ENCODE measurements around the gene RRAD. TPM values are rescaled to one million over a fixed set of nuclear protein-coding genes. Genes with fewer than 3 reads are reported as not detected.

The RRAD gene
- total RNA-seq, 1 donor from 2014 or later, result 11.1 TPM

- intact Hi-C loops (cut with DNase I), result no loop called here
- TF ChIP-seq, protein P1, sequence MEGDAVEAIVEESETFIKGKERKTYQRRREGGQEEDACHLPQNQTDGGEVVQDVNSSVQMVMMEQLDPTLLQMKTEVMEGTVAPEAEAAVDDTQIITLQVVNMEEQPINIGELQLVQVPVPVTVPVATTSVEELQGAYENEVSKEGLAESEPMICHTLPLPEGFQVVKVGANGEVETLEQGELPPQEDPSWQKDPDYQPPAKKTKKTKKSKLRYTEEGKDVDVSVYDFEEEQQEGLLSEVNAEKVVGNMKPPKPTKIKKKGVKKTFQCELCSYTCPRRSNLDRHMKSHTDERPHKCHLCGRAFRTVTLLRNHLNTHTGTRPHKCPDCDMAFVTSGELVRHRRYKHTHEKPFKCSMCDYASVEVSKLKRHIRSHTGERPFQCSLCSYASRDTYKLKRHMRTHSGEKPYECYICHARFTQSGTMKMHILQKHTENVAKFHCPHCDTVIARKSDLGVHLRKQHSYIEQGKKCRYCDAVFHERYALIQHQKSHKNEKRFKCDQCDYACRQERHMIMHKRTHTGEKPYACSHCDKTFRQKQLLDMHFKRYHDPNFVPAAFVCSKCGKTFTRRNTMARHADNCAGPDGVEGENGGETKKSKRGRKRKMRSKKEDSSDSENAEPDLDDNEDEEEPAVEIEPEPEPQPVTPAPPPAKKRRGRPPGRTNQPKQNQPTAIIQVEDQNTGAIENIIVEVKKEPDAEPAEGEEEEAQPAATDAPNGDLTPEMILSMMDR (IDR thresholded peaks at IDR 0.05), result peak; percentile 31
- Histone ChIP-seq H3K9me3 (no peaks in the 10 kb centered on the region), H3K36me3 (peaks cover 13% of the 10 kb centered on the region), H3K4me3 (no peak overlapping the region), H3K4me1 (peaks cover 46% of the 10 kb centered on the region), H3K27me3 (peaks cover 5% of the 10 kb centered on the region), H3K27ac (peak overlapping the region; percentile 11)
- DNase-seq, result no peak
- no peak for ATAC-seq
Measured at GRCh38 chr16:66928702-66929388, 3.5 kb upstream of the RRAD start.

- Histone ChIP-seq H3K4me1 (peaks cover 41% of the 10 kb centered on the region), H3K9me3 (no peaks in the 10 kb centered on the region), H3K4me3 (no peak overlapping the region), H3K27ac (peak overlapping the region; percentile 79), H3K36me3 (peaks cover 13% of the 10 kb centered on the region), H3K27me3 (peaks cover 5% of the 10 kb centered on the region)
- ATAC-seq (no peak), DNase-seq (no peak)
- intact Hi-C loops (cut with DNase I), result no loop called here
- TF ChIP-seq, protein P1 (IDR thresholded peaks at IDR 0.05), result no peak
Measured at GRCh38 chr16:66927918-66928649, 2.7 kb upstream of the RRAD start.

- H3K4me3 ChIP-seq, result no peak overlapping the region
- peak; percentile 73 for ATAC-seq
- H3K9me3 ChIP-seq, result no peaks in the 10 kb centered on the region
- peaks cover 5% of the 10 kb centered on the region for H3K27me3 ChIP-seq
- intact Hi-C loops (cut with DNase I), result no loop called here
- H3K36me3 ChIP-seq, result peaks cover 8% of the 10 kb centered on the region
- DNase-seq, result peak; percentile 82
- peak overlapping the region; percentile 79 for H3K27ac ChIP-seq
- peaks cover 35% of the 10 kb centered on the region for H3K4me1 ChIP-seq
- TF ChIP-seq, protein P1 (IDR thresholded peaks at IDR 0.05), result no peak
Measured at GRCh38 chr16:66926961-66927436, 1.7 kb upstream of the RRAD start.

GRCh38 chr16:66926171-66926947 is 1.0 kb upstream of the RRAD start:
- intact Hi-C loops (cut with DNase I), result no loop called here
- no peak for DNase-seq
- Histone ChIP-seq H3K27ac (peak overlapping the region; percentile 79), H3K27me3 (peaks cover 5% of the 10 kb centered on the region), H3K4me3 (no peak overlapping the region), H3K36me3 (peaks cover 3% of the 10 kb centered on the region), H3K9me3 (no peaks in the 10 kb centered on the region), H3K4me1 (peaks cover 35% of the 10 kb centered on the region)
- TF ChIP-seq, protein P1 (IDR thresholded peaks at IDR 0.05), result no peak
- no peak for ATAC-seq

DNA sequence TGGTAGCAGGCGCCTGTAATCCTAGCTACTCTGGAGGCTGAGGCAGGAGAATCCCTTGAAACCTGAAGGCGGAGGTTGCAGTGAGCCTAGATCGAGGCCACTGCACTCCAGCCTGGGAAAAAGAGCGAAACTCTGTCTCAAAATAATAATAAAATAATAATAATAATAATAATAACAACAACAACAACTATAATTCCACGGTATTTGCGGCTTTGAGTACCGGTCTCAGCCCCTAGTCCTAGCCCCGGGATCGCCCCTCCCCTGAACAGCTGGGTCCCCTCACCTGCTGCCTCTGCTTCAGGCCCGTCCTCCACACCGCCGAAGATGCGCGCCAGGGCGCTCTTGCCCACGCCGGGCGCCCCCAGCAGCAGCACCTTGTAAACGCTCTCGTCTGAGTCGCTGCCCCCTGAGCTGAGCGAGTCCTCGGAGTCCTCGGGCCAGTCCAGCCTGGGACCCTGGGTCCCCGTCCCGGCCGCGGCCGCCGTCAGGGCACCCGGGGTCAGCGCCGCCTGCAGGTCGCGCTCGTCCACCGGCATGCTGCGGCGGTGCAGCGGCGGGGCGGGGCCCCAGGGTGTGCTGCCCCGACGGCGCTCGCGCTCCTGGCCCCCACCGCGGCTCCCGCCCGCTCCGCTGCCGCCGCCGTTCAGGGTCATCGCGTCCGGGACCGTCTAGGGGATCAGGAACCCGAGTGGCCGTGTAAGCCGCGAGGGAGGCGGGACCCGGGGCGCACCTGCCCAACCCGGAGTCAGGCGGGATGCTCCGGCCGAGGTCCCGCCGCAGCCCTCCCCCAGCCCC is 611 bp downstream of the RRAD start:
- DNase-seq (peak; percentile 77), ATAC-seq (peak; percentile 72)
- TF ChIP-seq, protein P1 (IDR thresholded peaks at IDR 0.05), result peak; percentile 28
- Histone ChIP-seq H3K27ac (peak overlapping the region; percentile 60), H3K27me3 (peaks cover 5% of the 10 kb centered on the region), H3K4me3 (peak overlapping the region; percentile 55), H3K9me3 (no peaks in the 10 kb centered on the region), H3K4me1 (peaks cover 35% of the 10 kb centered on the region), H3K36me3 (no peaks in the 10 kb centered on the region)
- intact Hi-C loops (cut with DNase I), result no loop called here
